ENCODE measurements around the gene TIMM22. TPM values are rescaled to one million over a fixed set of nuclear protein-coding genes. Genes with fewer than 3 reads are reported as not detected.
"Not testable (repeated sequence)": the region's sequence is repeated elsewhere in the genome, so short reads cannot be mapped to it uniquely, and the experiment has no call there.

The TIMM22 gene
- 1 to 10 TPM; 8.0 to 8.4 TPM for total RNA-seq
- long read RNA-seq, donor 1, transcript TIMM22-201 (4 exons, 3,194 nt) = major isoform, 12 of 12 reads
- long read RNA-seq, donor 1, partial matches to known transcripts = 0 of 12 reads
- long read RNA-seq, donor 1, other reads (novel, unspliced or antisense) = 0 of 12 reads
- long read RNA-seq, donor 2, transcript TIMM22-201 (4 exons, 3,194 nt) = major isoform, 114 of 117 reads
- long read RNA-seq, donor 2, partial matches to known transcripts = 2 of 117 reads
- long read RNA-seq, donor 2, other reads (novel, unspliced or antisense) = 1 of 117 reads

DNA sequence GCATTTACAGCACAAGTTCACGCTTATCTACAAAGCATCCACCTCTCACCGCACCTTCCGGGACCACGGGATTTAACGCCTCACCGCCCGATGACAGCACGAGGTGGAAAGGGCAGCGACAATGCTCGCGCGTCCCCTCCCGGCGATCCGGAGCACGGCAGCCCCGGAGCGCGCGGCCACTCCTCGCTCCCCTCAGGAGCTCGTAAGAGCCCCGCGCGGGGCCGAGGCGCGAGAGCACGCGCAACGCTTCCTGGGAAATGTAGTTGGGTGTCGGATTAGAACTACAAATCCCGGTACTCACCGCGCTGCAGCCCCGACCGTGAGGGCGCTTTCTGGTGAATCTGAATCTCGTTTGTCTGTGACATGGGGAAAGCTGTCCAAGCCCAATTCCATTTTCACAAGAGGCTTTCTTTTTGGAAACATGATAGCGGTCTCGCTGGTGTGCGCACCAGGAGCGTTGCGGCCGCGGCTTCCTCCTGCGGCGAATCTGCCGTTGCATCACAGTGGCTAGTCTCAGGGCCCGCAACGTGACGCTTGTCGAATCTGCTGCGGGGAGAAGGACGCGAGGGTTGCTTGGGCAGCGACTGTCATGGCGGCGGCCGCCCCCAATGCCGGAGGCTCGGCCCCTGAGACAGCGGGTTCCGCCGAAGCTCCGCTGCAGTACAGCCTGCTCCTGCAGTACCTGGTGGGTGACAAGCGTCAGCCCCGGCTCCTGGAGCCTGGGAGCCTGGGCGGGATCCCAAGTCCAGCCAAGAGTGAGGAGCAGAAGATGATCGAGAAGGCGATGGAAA is at the start of gene TIMM22:
TSS of gene TIMM22 (plus strand) at position 576 of the 791 bp plus-strand sequence. CDS start at position 590, 14 bp downstream.
- intact Hi-C loops (cut with DNase I) = no loop called here

GRCh38 chr17:948284-948852 is 48.6 kb upstream of the TIMM22 start:
- intact Hi-C loops (cut with DNase I) = no loop called here
- DNase-seq (ENCODE audit: low spot score) = no peak

More for the DNA sequence above, at the start of gene TIMM22:
- peak; percentile 98 for DNase-seq (ENCODE audit: low spot score)

GRCh38 chr17:949623-950303 is 47.2 kb upstream of the TIMM22 start:
- DNase-seq (ENCODE audit: low spot score) = no peak
- intact Hi-C loops (cut with DNase I) = no loop called here

DNA sequence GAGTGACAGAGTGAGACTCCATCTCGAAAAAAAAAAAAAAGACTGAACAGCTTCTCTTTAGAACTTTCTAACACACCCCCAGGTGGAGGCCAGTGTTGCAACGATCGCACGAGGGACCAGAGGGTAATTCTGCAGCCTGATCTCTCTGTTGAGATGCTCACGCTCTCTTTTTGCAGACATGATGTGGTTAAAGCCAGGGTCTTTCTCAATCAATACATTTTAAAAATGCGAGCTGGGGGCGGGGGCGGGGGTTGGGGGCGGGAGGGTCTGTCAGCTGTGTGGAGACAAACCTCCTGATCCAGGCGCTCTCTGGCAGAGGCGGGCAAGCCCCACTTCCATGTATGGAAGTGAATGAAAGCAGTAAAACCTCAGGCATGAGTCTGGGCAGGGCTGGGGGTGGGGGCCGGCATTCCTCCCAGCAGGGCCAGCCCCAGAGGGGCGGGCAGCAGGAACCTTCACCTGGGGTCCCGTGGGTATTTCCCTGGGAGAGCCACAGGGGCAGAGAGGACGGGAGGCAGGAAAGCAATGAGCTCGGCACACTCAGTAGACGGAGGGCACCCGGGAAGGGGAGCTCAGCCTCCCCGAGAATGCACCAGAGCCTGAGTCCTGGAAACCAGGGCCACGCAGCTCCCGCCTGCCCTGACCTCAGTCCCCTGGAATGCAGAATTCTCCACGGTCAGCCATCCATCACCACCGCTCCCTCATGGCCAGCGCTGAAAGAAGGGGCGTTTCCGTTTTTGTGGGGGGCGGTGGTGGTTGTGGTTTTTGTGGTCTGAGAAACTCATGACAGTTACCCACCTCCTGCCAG is 45.4 kb upstream of the TIMM22 start:
- DNase-seq (ENCODE audit: low spot score) = no peak
- intact Hi-C loops (cut with DNase I) = no loop called here

- intact Hi-C loops (cut with DNase I); DNase-seq (ENCODE audit: low spot score): not testable (repeated sequence)
These were observed 44.3 kb upstream of the TIMM22 start for GRCh38 chr17:952592-952991.

- intact Hi-C loops (cut with DNase I) = no loop called here
- DNase-seq (ENCODE audit: low spot score) = no peak
These were observed 43.2 kb upstream of the TIMM22 start for GRCh38 chr17:953767-954166.

GRCh38 chr17:954431-955164 is 42.3 kb upstream of the TIMM22 start:
- intact Hi-C loops (cut with DNase I) = no loop called here
- no peak for DNase-seq (ENCODE audit: low spot score)

DNA sequence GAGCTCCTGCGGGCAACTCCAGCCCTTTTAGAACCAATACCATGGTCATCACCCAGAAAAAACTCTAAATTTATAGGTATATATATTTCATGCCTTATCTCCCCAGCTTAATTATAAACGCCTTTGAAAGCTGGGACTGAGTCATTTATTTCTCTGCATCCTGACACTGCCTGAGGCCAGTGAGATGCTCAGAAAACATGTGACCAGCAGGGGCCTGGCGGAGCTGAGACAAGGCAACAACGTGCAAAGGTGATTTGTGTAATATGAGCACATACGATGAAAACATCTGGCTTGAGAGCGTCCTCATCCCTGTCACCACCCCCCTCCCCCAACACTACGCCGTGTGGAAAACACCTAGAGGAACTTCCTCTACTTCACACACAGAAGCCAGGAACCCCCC is 40.0 kb upstream of the TIMM22 start:
- DNase-seq (ENCODE audit: low spot score) = no peak
- intact Hi-C loops (cut with DNase I) = no loop called here

DNA sequence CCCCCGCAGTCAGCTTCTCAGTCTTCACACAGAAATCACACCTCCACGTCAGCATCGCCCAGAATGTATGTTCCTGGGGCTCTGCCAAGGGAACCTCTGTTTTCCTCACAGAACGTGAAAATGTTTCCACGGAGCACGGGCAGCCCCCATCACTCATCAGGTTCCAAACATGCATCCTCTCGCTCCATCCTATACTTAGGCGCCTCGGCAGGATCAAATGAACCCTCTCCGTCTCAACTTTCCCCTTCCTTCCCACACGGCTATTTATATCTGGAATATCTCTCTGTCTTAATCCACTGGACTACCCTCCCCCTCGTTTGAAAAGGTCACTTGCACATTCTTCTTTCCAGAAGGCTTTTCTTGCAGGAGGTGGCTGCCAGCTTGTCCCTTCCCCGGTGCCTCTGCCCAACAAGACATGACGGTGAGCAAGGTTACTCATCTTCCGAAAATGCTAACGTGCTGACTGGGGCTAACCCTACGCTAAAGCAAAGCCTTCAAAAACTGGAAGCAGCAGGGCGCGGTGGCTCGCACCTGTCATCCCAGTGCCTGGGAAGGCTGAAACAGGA is 39.0 kb upstream of the TIMM22 start:
- intact Hi-C loops (cut with DNase I) = no loop called here
- no peak for DNase-seq (ENCODE audit: low spot score)

DNA sequence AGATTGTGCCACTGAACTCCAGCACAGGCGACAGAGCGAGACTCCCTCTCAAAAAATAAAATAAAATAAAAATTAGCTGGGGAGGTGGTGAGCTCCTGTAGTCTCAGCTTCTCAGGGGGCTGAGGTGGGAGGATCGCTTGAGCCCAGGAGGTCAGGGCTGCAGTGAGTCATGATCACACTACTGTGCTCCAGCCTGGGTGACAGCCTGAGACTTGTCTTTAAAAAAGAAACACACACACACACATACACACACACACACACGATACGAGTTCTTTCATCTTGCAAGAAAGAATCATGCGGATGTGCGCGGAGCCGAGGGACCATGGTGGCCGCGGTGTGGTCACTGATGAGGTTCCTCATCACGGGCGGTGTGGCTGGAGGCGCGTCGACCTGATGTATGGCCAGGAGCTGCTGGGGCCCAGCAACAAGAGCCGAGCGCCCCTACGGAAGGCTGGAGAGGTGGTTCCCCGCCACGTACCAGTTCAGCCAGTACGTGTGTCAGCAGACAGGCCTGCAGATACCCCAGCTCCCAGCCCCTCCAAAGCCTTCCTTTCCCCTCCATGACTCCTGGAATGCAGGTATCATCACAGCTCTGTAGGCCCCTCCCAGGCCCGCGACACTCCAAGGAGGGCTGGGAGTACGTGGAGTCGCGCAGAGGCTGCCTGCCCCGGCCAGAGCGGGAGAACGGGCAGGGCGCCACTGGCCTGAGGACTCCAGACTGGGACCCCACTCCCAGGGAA is 38.0 kb upstream of the TIMM22 start:
- intact Hi-C loops (cut with DNase I) = no loop called here
- no peak for DNase-seq (ENCODE audit: low spot score)

DNA sequence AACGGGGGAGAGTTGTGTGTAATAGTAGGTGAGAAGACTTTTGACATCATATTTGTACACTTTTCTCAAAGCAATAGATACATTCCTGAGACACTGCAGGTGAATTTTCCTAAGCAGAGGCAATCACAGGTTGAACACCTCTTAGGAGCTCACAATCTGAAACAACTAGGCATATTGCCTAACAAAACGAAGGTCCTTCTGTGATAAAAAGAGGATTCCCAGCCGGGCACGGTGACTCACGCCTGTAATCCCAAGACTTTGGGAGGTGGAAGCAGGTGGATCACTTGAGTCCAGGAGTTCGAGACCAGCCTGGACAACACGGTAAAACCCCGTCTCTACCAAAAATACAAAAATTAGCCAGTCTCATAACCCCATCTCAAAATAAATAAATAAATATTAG is 34.8 kb upstream of the TIMM22 start:
- no peak for DNase-seq (ENCODE audit: low spot score)
- intact Hi-C loops (cut with DNase I) = no loop called here

GRCh38 chr17:962670-963069 is 34.3 kb upstream of the TIMM22 start:
- DNase-seq (ENCODE audit: low spot score) = no peak
- intact Hi-C loops (cut with DNase I) = no loop called here

DNA sequence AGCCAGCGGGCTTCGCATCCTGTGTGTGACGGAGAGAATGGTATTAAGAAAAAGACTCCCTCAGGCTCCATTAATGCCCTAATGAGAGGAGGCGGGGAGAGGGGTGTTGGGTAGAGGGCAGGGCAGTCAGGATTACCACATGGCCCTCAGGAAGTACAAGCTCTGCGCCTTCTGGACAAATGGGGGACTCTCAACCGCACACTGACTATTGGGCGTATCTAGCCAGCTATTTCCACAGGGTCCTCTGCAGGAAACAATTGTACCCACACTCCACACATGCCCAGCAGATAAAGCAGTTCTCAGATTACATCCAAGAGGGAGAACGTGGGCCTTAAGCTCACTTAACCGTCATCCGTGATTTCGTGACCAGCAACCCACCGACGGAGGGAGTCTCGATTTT is 32.1 kb upstream of the TIMM22 start:
- no peak for DNase-seq (ENCODE audit: low spot score)
- intact Hi-C loops (cut with DNase I) = no loop called here

GRCh38 chr17:965311-965989 is 31.5 kb upstream of the TIMM22 start:
- intact Hi-C loops (cut with DNase I) = no loop called here
- no peak for DNase-seq (ENCODE audit: low spot score)

- no peak for DNase-seq (ENCODE audit: low spot score)
- intact Hi-C loops (cut with DNase I) = no loop called here
These were observed 29.8 kb upstream of the TIMM22 start for GRCh38 chr17:967122-967521.

- intact Hi-C loops (cut with DNase I) = no loop called here
These were observed 27.9 kb upstream of the TIMM22 start for GRCh38 chr17:968812-969730.

More at GRCh38 chr17:968812-969730, 27.9 kb upstream of the TIMM22 start:
- no peak for DNase-seq (ENCODE audit: low spot score)
